ENCODE data around the gene ACP3.

DNA sequence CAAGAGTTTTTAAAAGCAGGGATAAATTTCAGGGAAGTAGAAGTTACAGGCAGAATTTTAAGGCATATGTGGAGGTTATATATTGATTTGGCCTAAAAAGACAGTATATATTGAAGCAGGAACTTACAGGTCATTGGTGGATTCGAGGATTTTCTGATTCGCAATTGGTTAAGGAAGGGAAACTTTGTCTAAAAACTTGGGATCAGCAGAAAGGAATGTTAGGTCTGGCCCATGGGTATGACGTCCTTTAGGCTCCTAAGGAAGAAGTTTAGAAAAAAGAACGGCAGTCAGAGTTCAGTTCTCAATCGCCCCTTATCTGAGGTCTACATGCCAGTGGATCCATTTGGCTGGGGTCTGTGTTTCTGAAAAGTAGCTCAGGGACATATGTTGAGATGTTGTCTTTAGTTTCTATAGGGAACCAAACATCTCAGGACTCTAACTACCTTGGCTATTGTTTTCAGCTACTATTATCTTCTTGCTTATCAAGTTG is 33.2 kb upstream of the ACP3 start:
- no peak for TF ChIP-seq ZNF274 (IDR thresholded peaks at IDR 0.05; ENCODE audit: low read depth, low read length)
- no peak for TF ChIP-seq YY1 (IDR thresholded peaks at IDR 0.05; ENCODE audit: insufficient read depth, insufficient read length)
